CD4-positive, alpha-beta T cell treated with Interleukin-6 at 100 ng/mL for 8 hours (primary cell): ENCODE data around the gene RRP15.
"Not testable (repeated sequence)": the region's sequence is repeated elsewhere in the genome, so short reads cannot be mapped to it uniquely, and the experiment has no call there.

Experiments
- DNase-seq: peaks from one replicate; pipeline ENCODE4 v3.0.0-alpha.2; 2020; ENCODE audit warnings: mixed read lengths, low spot score

The RRP15 gene

DNA sequence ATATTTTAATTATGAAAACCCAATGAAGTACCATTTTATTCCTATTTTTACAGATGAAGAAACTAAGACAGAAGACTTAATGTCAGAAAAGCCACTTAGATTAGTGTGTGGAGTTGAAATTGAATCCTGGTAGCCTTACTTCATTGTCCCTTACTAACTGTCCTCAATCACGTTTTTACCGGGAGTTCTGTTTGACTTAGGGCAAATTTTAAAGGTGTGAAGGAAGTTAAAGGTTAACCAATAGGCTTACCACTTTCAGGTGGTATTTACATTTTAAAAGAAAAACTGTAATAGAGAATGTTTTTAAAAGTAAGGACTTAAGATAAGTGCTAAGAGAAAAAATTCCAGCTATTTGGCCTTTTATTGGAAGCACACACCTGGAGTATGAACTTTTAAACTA lies 12.4 kb downstream of the RRP15 start:
- no peak for DNase-seq

- no peak for DNase-seq
Observed at GRCh38 chr1:218297867-218298266, 12.8 kb downstream of the RRP15 start.

- DNase-seq = no peak
Observed at GRCh38 chr1:218298398-218298797, 13.3 kb downstream of the RRP15 start.

GRCh38 chr1:218299416-218299815 lies 14.3 kb downstream of the RRP15 start:
- no peak for DNase-seq

DNA sequence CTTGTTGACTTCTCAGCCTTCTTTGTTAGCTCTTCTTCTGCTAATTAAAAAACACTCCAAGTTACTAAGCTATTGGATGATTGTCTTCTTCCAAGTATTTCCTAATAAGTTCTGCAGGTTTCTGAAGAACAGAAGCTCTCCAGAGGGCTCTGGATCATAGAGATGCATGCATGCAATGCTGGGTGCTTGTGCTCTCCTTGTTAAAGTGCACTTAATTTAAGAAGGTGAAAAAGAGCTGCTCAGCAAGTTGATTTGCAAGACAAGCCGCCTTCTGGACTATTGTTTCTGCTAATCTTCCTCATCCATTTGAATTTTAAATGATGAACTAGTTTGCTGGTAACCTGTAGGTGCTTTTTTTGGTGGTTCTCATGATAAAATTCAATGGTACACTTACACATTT lies 16.1 kb downstream of the RRP15 start:
- no peak for DNase-seq

GRCh38 chr1:218302155-218302554 lies 17.1 kb downstream of the RRP15 start:
- DNase-seq = no peak

DNA sequence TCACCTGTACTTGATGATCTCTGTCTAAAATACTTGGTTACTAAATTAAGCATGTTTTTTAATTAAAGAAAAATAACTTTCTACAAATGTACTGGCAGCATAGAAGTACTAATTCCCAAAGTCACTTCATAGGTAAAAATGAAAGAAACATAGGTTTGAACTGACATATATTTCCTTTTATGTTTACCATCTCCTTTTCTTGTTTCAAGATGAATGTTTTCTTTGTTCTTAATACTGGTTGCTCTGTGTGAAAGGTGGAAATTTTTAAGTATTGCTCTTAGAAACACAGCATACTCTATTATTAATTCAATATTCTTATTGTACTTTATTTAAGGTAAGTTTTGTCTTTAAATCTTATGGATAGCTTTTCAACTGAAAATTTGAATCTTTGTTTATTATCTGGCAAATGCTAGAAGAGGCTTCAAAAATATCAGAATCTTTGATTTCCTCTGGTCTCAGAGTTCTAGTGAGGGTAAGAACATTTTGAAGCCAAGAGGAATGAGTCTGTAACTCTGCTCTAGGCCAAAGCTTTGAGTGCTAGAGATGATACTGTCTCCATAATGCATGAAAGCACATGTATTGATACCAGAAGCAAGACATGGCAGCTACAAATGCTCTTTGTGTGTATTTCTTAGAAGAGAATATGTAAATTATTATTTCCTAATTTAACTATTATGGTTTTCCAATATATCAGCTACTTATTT lies 18.2 kb downstream of the RRP15 start:
- no peak for DNase-seq

DNA sequence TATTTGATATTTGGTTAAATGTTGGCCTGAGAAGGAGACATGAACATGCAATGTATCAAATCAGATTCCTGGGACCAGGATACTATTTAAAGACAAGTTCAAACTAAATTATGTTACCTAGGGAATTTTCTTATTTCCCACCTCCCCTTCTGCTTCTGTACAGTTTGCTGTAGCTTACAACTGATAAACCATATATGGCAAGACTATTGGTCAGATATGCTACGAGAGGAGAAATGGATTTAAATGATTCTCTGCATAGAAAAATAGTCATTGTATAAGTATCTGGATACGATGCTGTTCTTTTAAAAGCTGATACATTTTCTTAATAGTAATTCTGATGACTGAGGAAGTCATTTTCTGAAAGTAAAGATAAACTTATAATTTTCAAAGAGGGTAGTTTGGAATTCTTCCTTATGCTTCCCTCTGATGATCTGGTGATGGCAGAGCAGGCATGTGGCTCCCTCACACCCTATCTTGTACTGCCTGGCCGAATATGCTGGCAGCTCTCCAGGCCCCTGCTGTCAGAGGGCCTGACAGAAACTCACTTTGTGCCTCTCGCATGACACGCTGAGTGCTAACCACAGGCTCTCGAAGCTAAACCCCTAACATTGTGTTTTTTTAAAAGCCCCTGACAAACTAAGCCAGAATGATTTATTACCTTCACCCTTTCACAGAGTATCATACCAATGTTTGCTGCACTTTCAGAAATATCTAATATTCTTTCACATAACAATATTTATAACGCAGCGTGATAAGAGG lies 19.4 kb downstream of the RRP15 start:
- no peak for DNase-seq

DNA sequence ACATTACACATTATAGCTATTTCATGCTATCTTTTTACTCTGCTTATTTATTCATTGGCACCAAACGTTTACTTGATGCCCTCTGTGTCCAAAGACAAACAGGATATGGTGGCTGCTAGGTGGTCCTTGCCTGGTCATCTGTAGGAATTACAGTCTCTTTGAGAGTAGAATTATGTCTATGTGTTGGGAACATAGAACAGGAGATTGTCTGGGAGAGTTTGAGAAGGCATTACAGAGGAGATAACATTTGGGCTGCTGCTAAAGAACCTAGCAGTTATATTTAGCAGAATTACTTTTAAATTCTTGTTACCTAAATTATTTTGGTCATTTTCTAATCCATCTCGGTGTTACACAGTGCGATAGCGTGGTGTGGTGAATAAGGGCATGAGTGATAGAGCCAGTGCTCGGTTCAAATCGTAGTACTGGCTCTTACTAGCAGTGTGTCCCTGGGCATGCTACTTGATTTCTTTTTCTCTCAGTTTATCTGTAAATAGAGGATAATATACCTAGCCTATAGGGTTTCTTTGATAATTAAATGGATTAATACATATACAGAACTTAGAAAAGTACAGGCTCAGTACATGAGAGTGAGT lies 20.5 kb downstream of the RRP15 start:
- no peak for DNase-seq

DNA sequence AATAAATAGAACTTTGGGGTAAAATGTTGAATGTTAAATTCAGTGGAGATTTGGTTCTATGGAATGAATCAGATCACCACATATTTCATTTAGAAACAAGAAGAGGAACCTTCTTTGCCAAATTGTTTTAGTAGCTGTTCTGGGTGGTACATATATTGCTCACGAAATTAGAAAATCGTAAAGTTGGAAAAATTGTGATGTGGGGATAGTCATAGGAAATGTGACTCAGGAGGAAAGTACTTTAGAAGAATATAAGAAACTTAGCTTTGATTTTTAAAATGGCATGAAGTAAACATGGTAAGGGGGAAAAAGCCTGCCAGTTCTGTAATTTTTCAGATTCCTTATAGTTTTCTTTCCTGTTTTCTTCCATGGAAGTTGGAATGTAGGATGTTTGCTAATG lies 27.4 kb downstream of the RRP15 start:
- DNase-seq = no peak

DNA sequence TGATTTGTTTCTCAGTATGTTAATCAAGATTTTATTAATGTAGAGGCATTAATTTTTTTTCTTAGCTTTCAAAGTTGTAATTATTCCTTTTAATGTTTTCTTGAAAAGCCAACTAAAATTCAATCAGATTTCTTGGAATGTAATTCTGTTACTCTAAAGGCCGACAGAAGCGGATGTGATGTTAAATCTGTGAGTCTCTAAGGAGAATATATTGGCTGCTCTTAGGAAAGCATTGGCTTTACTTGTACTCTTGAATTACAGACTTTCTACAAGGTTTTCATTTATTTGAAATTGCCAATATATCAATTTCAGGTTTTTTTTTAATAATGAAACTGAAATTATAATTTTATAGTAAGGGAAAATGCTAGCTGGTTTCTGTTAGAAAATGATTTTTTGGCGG lies 29.2 kb downstream of the RRP15 start:
- DNase-seq = no peak

- no peak for DNase-seq
Observed at GRCh38 chr1:218315638-218316037, 30.5 kb downstream of the RRP15 start.

DNA sequence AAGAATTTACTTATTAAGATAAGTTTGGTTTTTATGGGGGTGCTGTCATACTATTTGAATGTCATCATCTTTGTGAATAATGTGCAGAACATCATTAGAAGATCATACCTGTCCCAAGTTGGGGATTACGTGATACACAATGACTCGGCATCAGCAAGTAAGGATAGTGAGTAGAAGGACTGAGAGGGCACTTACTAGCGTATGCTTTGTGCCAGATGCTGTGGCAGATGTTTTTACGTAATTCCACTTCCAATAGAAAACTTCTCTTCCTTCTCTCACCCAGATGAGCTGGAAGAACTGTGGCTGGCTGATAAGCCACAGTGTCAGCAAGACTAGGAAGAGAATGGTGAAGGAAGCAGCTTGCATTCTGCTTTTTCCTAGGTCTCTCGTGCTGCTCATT lies 32.0 kb downstream of the RRP15 start:
- DNase-seq = no peak

DNA sequence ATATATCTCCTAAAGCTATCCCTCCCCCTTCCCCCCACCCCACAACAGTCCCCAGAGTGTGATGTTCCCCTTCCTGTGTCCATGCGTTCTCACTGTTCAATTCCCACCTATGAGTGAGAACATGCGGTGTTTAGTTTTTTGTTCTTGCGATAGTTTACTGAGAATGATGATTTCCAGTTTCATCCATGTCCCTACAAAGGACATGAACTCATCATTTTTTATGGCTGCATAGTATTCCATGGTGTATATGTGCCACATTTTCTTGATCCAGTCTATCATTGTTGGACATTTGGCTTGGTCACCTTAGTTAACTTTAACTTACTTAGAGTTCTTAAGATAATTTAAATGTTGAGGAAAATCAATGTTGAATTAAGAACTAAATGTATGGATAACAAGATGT lies 35.1 kb downstream of the RRP15 start:
- not testable (repeated sequence) for DNase-seq

DNA sequence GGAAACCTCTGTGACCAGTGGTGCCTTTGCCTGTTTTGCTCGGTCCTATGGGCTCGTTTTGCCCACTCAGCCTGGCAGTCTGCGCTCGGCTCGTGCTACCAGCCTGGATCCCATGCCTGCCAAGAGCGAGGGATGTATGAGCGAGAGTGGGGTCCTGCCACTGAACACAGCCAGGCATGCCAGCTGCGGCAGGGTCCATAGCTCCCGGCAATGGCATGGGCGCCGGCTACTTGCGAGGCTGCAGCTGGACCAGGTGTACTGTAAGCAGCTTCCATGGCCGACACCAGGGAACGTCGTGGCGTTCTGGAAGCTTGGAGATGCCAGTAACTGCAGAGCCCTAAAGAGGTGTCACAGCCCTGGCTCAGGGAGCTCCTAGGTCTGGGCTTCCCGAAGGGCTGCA lies 37.7 kb downstream of the RRP15 start:
- DNase-seq = no peak

DNA sequence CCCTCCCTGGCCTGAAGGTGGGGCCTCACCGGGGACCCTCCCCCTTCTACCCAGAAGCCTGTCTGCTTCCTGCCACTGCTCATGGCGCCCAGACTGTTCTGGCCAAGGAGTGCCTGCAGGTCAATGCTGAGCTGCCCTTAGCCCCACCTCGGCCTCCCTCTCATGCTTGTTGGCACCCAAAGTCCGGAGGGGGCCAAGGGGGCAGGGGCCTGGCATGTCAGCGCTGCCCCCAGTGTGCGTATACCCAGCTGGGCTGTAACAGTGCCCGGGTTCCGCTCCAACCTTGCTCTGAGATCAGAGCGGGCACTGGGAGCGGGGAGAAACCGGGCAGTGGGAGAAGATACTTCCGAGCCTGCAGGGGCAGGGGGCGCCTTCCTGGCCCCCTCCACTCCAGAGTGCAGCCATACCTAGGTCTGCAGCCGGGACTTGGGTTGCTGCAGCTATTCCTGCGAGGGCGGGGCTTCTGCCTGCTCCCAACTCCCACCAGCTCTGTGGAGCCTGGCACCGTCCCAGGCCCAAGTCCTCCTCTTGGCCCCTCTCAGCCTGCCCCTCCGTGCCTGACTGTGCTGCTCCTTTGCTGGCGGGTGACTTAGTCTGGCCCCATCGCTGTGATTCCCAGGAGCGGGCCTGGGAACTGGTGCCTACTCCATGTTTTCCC lies 38.6 kb downstream of the RRP15 start:
- no peak for DNase-seq

- no peak for DNase-seq
Observed at GRCh38 chr1:218324226-218324580, 39.1 kb downstream of the RRP15 start.

DNA sequence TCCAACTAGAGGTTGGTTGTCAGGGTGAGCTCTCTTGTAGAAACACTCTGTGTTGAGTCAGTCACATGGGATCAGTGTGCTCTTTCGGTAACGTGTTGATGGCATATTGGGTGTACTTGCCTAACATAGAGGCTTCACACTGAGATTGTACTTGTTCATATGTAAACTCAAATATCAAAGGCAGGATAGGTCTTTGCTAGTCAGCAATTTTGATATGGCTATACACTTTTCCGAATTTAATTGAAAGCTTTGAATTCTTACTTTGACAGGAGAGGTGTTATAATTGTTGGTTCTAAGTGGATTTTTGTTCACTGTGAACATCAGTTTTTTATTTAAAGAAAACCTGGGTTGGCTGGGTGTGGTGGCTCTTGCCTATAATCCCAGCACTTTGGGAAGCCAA lies 43.7 kb downstream of the RRP15 start:
- DNase-seq = no peak

GRCh38 chr1:218330043-218330623 lies 45.0 kb downstream of the RRP15 start:
- DNase-seq = no peak

DNA sequence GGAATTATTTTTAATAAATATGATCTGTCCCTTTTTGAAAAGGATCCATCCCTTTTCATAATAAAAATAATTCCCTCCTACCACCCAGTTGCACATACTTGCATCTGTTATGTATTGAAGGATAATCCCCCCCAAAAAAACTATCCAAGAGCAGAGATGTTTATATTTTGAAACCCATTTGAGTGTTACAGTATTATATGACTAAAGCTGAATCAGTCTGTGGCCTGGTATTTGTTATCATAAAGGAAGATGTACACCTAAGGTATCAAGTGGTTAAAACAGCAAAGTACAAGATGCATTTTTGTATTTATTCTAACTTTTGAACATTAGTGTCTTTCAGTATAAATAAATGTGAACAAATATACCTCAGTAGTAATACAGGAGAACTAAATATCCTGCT lies 47.3 kb downstream of the RRP15 start:
- no peak for DNase-seq

- DNase-seq = no peak
Observed at GRCh38 chr1:218336328-218336727, 51.2 kb downstream of the RRP15 start.

- DNase-seq = no peak
Observed at GRCh38 chr1:218339267-218339831, 54.3 kb downstream of the RRP15 start.
